Neural cell (in vitro differentiated cells): ENCODE data around the gene PSMC3. TPM values are rescaled to one million over a fixed set of nuclear protein-coding genes. Genes with fewer than 3 reads are reported as not detected.

Experiments used
- H2AFZ ChIP-seq: fragments of 200-600, 300-800 bp; sonication (generic), shearing (Covaris generic); 2 replicates; pipeline ENCODE4 v1.6.0; 2014; ENCODE audit warnings: low read depth, mild to moderate bottlenecking, antibody characterized with exemption, low read length, moderate library complexity
- H3F3A ChIP-seq: fragments of 200-600 bp; shearing (Covaris generic); 2 replicates; pipeline ENCODE4 v1.6.1; 2016; ENCODE audit warnings: mild to moderate bottlenecking, moderate library complexity, mixed read lengths, antibody characterized with exemption, low read length; ENCODE audit not compliant: insufficient read depth, poor library complexity, severe bottlenecking
- H3K27ac ChIP-seq: fragments of 200-600, 300-800 bp; sonication (generic), shearing (Covaris generic); 2 replicates; pipeline ENCODE4 v1.5.1; 2014; ENCODE audit warnings: mild to moderate bottlenecking, low read length, moderate library complexity
- H3K27me3 ChIP-seq: fragments of 300-800, 200-600 bp; sonication (generic), shearing (Covaris generic); 2 replicates; pipeline ENCODE4 v1.6.0; 2014; ENCODE audit warnings: mild to moderate bottlenecking, low read depth, low read length, moderate library complexity; ENCODE audit not compliant: insufficient read depth
- H3K36me3 ChIP-seq: fragments of 300-800, 200-600 bp; sonication (generic), shearing (Covaris generic); 2 replicates; pipeline ENCODE4 v1.5.1; 2014; ENCODE audit warnings: mild to moderate bottlenecking, antibody characterized with exemption, low read length, moderate library complexity; ENCODE audit not compliant: insufficient read depth
- H3K4me2 ChIP-seq: fragments of 300-800, 200-600 bp; sonication (generic), shearing (Covaris generic); 2 replicates; pipeline ENCODE4 v1.6.0; 2014; ENCODE audit warnings: mild to moderate bottlenecking, low read length
- H3K4me3 ChIP-seq: fragments of 300-800, 200-600 bp; sonication (generic), shearing (Covaris generic); 2 replicates; pipeline ENCODE4 v1.5.1; 2014; ENCODE audit warnings: mild to moderate bottlenecking, low read length, moderate library complexity
- H3K79me2 ChIP-seq: fragments of 200-600 bp; shearing (Covaris generic); replicated peaks from 2 replicates; pipeline ENCODE4 v1.6.0; 2014; ENCODE audit warnings: mild to moderate bottlenecking, low read length, moderate library complexity; ENCODE audit not compliant: insufficient read depth
- H3K9ac ChIP-seq: fragments of 300-800, 200-600 bp; sonication (generic), shearing (Covaris generic); 2 replicates; pipeline ENCODE4 v1.6.1; 2016; ENCODE audit warnings: mild to moderate bottlenecking, low read length, mixed read lengths
- H3K9me2 ChIP-seq: fragments of 200-600 bp; shearing (Covaris generic); 2 replicates; pipeline ENCODE4 v1.6.1; 2016; ENCODE audit warnings: mild to moderate bottlenecking, low read length, mixed read lengths; ENCODE audit not compliant: insufficient read depth
- H3K9me3 ChIP-seq: fragments of 200-600, 300-800 bp; sonication (generic), shearing (Covaris generic); 2 replicates; pipeline ENCODE4 v1.6.1; 2016; ENCODE audit warnings: mild to moderate bottlenecking, mixed run types, low read length, moderate library complexity, mixed read lengths
- H4K20me1 ChIP-seq: fragments of 200-600 bp; shearing (Covaris generic); 2 replicates; pipeline ENCODE4 v1.6.1; 2016; ENCODE audit warnings: mild to moderate bottlenecking, mixed run types; ENCODE audit not compliant: insufficient read depth
- EP300 ChIP-seq: fragments of 450-650 bp; conservative IDR thresholded peaks from 2 replicates; pipeline ENCODE4 v1.6.1; 2014; ENCODE audit warnings: antibody characterized with exemption, mild to moderate bottlenecking, moderate library complexity; ENCODE audit not compliant: poor library complexity, severe bottlenecking
- EZH2 ChIP-seq: fragments of 200-600, 300-800 bp; shearing (Covaris generic), sonication (generic); IDR thresholded peaks from 2 replicates; pipeline ENCODE4 v1.6.1; 2014; ENCODE audit warnings: antibody characterized with exemption, low read length, borderline replicate concordance, mild to moderate bottlenecking; ENCODE audit not compliant: insufficient read depth, poor library complexity, severe bottlenecking
- MXI1 ChIP-seq: fragments of 450-650 bp; conservative IDR thresholded peaks from 2 replicates; pipeline ENCODE4 v1.6.1; 2014; ENCODE audit warnings: antibody characterized with exemption, mild to moderate bottlenecking; ENCODE audit not compliant: poor library complexity, severe bottlenecking
- POLR2AphosphoS5 ChIP-seq: IDR thresholded peaks from 2 replicates; pipeline ENCODE4 v1.6.1; 2012
- RAD21 ChIP-seq: fragments of 450-650 bp; conservative IDR thresholded peaks from 2 replicates; pipeline ENCODE4 v1.6.1; 2014; ENCODE audit warnings: antibody characterized with exemption, mild to moderate bottlenecking, moderate library complexity
- SMC3 ChIP-seq: fragments of 450-650 bp; conservative IDR thresholded peaks from 2 replicates; pipeline ENCODE4 v1.6.1; 2014; ENCODE audit warnings: antibody characterized with exemption, mild to moderate bottlenecking, moderate library complexity; ENCODE audit not compliant: poor library complexity
- TAF1 ChIP-seq: IDR thresholded peaks from 2 replicates; pipeline ENCODE4 v1.6.1; 2012; ENCODE audit warnings: low read depth
- polyA plus RNA-seq: library from polyadenylated mRNA; depleted of rRNA; stranded (reverse); fragments of >200 nt; gene quantifications from 2 replicates; pipeline ENCODE4 v1.2.3, GENCODE V29; 2014
- TF ChIP-seq, protein P1 (sequence below): IDR thresholded peaks from 2 replicates; pipeline ENCODE4 v1.6.1; 2012; ENCODE audit warnings: borderline replicate concordance
- TF ChIP-seq, protein P2 (sequence below): fragments of 450-650 bp; IDR thresholded peaks from 2 replicates; pipeline ENCODE4 v1.5.1; 2014; ENCODE audit warnings: antibody characterized with exemption, mild to moderate bottlenecking, moderate library complexity; ENCODE audit not compliant: poor library complexity, severe bottlenecking

Gene PSMC3
- polyA plus RNA-seq, 1 donor from 2014 or later: 157 TPM

- H2AFZ ChIP-seq: no peak overlapping the region
- no peak overlapping the region for H3K9ac ChIP-seq
- H3K9me2 ChIP-seq: no peaks in the 10 kb centered on the region
- no peaks in the 10 kb centered on the region for H3K9me3 ChIP-seq
- no peak overlapping the region for H3K4me3 ChIP-seq
- H3K79me2 ChIP-seq: no peaks in the 10 kb centered on the region
- TF ChIP-seq, protein P1, sequence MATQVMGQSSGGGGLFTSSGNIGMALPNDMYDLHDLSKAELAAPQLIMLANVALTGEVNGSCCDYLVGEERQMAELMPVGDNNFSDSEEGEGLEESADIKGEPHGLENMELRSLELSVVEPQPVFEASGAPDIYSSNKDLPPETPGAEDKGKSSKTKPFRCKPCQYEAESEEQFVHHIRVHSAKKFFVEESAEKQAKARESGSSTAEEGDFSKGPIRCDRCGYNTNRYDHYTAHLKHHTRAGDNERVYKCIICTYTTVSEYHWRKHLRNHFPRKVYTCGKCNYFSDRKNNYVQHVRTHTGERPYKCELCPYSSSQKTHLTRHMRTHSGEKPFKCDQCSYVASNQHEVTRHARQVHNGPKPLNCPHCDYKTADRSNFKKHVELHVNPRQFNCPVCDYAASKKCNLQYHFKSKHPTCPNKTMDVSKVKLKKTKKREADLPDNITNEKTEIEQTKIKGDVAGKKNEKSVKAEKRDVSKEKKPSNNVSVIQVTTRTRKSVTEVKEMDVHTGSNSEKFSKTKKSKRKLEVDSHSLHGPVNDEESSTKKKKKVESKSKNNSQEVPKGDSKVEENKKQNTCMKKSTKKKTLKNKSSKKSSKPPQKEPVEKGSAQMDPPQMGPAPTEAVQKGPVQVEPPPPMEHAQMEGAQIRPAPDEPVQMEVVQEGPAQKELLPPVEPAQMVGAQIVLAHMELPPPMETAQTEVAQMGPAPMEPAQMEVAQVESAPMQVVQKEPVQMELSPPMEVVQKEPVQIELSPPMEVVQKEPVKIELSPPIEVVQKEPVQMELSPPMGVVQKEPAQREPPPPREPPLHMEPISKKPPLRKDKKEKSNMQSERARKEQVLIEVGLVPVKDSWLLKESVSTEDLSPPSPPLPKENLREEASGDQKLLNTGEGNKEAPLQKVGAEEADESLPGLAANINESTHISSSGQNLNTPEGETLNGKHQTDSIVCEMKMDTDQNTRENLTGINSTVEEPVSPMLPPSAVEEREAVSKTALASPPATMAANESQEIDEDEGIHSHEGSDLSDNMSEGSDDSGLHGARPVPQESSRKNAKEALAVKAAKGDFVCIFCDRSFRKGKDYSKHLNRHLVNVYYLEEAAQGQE: no peak
- TF ChIP-seq EZH2 (no peak), MXI1 (no peak), TAF1 (no peak), EP300 (no peak)
- TF ChIP-seq, protein P2, sequence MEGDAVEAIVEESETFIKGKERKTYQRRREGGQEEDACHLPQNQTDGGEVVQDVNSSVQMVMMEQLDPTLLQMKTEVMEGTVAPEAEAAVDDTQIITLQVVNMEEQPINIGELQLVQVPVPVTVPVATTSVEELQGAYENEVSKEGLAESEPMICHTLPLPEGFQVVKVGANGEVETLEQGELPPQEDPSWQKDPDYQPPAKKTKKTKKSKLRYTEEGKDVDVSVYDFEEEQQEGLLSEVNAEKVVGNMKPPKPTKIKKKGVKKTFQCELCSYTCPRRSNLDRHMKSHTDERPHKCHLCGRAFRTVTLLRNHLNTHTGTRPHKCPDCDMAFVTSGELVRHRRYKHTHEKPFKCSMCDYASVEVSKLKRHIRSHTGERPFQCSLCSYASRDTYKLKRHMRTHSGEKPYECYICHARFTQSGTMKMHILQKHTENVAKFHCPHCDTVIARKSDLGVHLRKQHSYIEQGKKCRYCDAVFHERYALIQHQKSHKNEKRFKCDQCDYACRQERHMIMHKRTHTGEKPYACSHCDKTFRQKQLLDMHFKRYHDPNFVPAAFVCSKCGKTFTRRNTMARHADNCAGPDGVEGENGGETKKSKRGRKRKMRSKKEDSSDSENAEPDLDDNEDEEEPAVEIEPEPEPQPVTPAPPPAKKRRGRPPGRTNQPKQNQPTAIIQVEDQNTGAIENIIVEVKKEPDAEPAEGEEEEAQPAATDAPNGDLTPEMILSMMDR: no peak
- H3K27me3 ChIP-seq: no peaks in the 10 kb centered on the region
- H4K20me1 ChIP-seq: no peaks in the 10 kb centered on the region
- no peak overlapping the region for H3K27ac ChIP-seq
- H3K4me2 ChIP-seq: no peak overlapping the region
- no peaks in the 10 kb centered on the region for H3F3A ChIP-seq
- no peaks in the 10 kb centered on the region for H3K36me3 ChIP-seq
Observed at GRCh38 chr11:47414685-47415070, 11.6 kb downstream of the PSMC3 start.

DNA sequence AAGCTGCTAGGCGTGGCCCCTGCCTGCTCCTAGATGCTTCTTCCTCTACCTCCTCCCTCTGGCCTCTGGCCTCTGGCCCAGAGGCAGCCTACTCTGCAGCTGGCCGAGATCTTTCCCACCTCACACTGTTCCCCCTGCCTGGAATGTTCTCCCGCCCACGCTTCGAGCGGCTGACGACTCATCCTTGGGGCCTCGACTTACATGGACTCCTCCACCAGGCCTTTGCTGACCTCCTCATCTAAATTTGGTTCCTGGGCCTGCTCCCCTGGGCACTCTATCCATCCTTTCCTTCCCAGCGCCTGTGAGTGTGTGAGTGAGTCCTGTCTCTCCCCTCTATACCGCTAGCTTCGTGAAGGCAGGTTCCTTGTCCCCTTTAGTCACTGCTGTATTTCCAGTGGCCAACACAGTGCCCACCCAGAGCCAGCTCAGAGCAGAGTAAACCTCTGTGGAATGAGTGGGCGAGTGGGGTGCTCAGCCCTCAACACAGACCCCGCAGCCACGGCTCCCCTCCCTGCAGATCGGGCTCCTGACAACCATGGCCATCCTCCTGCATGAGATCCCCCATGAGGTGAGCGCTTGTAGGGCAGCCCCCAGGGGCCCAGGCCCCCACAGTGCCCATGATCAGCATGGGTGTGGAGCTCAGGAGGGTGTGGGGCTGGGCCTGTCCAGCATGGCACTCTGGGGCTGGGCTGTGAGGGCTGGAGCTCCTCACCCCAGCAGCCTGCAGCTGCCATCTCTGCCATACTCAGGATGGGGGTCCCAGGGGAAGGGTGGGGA lies 12.1 kb downstream of the PSMC3 start:
- H3F3A ChIP-seq: no peaks in the 10 kb centered on the region
- H3K27ac ChIP-seq: no peak overlapping the region
- H2AFZ ChIP-seq: no peak overlapping the region
- no peaks in the 10 kb centered on the region for H4K20me1 ChIP-seq
- H3K79me2 ChIP-seq: peaks cover 4% of the 10 kb centered on the region
- H3K9me3 ChIP-seq: no peaks in the 10 kb centered on the region
- no peaks in the 10 kb centered on the region for H3K9me2 ChIP-seq
- TF ChIP-seq RAD21 (no peak), EZH2 (no peak), POLR2AphosphoS5 (no peak), TAF1 (no peak), SMC3 (no peak), EP300 (no peak)
- TF ChIP-seq, protein P1: no peak
- TF ChIP-seq, protein P2: no peak
- no peak overlapping the region for H3K9ac ChIP-seq
- no peaks in the 10 kb centered on the region for H3K36me3 ChIP-seq
- H3K27me3 ChIP-seq: no peaks in the 10 kb centered on the region
- H3K4me3 ChIP-seq: no peak overlapping the region
- no peak overlapping the region for H3K4me2 ChIP-seq
